HepG2 (cell line): ENCODE results near the gene CA9. TPM values are rescaled to one million over a fixed set of nuclear protein-coding genes. Genes with fewer than 3 reads are reported as not detected.

Experiments
- ATAC-seq: fragments of 200-7000 bp; cut with Tn5 transposase; 3 replicates; pipeline ENCODE4 v1.9.1; 2020; ENCODE audit warnings: mild to moderate bottlenecking, moderate library complexity
- BruUV-seq: library from RNA; stranded (reverse); fragments of 400-500 nt; replicated peaks from 2 replicates; lab custom pipeline; 2021; lab: Mats Ljungman, UMichigan
- CTCF ChIA-PET: fragments of 300-600 bp; formaldehyde crosslinking; extraction: SDS; loops from one replicate; lab custom pipeline; 2021; ENCODE audit warnings: low total read pairs, inconsistent platforms, low intra/inter-chr PET ratio; lab: Yijun Ruan, JAX
- POLR2A ChIA-PET: fragments of 350-600 bp; sonication (Branson Sonifier 250); formaldehyde crosslinking; loops from one replicate; lab custom pipeline; 2020; ENCODE audit warnings: antibody characterized with exemption, inconsistent platforms; lab: Yijun Ruan, JAX
- DNase-seq: peaks from one replicate; pipeline ENCODE4 v3.0.0-alpha.2; 2015; ENCODE audit warnings: low spot score
- FAIRE-seq: peaks from 3 replicates; lab custom pipeline; 2011; peaks lifted over from hg19 to GRCh38; lab: Jason Lieb, UNC
- H2AFZ ChIP-seq: one replicate; pipeline ENCODE4 v1.6.1; 2011; ENCODE audit warnings: low read length, inconsistent platforms
- H3K27ac ChIP-seq: fragments of 300-600 bp; 3 replicates; pipeline ENCODE4 v1.8.0; 2011; ENCODE audit warnings: mixed run types, mild to moderate bottlenecking, mixed read lengths, low read length, inconsistent platforms; ENCODE audit not compliant: insufficient read depth; ENCODE audit errors: extremely low read length
- H3K27me3 ChIP-seq, 2 experiments: fragments of 200-600 bp in 1 of 2; 2 replicates in 1 of 2; 3 replicates in 1 of 2; pipeline versions ENCODE4 v1.6.0 to v1.8.0; 2011; ENCODE audit warnings: low read length in 2 of 2, mild to moderate bottlenecking in 2 of 2, moderate library complexity in 2 of 2, inconsistent platforms in 1 of 2; ENCODE audit not compliant: insufficient read depth in 2 of 2, control insufficient read depth in 1 of 2
- H3K36me3 ChIP-seq, 2 experiments: fragments of 200-600 bp in 1 of 2; replicated peaks in 1 of 2; 2 replicates in 1 of 2; 3 replicates in 1 of 2; pipeline versions ENCODE4 v1.5.1 to v1.8.0; 2011; ENCODE audit warnings: low read length in 2 of 2, inconsistent platforms in 1 of 2; ENCODE audit not compliant: insufficient read depth in 2 of 2, control insufficient read depth in 1 of 2
- H3K4me1 ChIP-seq: 2 replicates; pipeline ENCODE4 v1.5.1; 2012; ENCODE audit warnings: low read length, inconsistent platforms; ENCODE audit not compliant: insufficient read depth
- H3K4me2 ChIP-seq: 2 replicates; pipeline ENCODE4 v1.6.0; 2011; ENCODE audit warnings: low read depth, low read length, inconsistent platforms
- H3K4me3 ChIP-seq, 3 experiments: fragments of 200-600 bp in 1 of 3; sonication (generic), shearing (Covaris generic) in 1 of 3; replicated peaks in 1 of 3; 2 replicates each; pipeline ENCODE4 v1.5.1; 2011 to 2016; ENCODE audit warnings: low read length in 3 of 3, inconsistent platforms in 2 of 3, low read depth in 2 of 3, mild to moderate bottlenecking in 2 of 3, control low read depth in 1 of 3, mixed read lengths in 1 of 3; ENCODE audit not compliant: insufficient read depth in 1 of 3
- H3K79me2 ChIP-seq: one replicate; pipeline ENCODE4 v1.6.1; 2011; ENCODE audit warnings: low read length, inconsistent platforms; ENCODE audit not compliant: insufficient read depth
- H3K9ac ChIP-seq: 2 replicates; pipeline ENCODE4 v1.6.0; 2011; ENCODE audit warnings: mild to moderate bottlenecking, low read depth, low read length, inconsistent platforms; ENCODE audit not compliant: insufficient read depth
- H3K9me3 ChIP-seq: 2 replicates; pipeline ENCODE4 v1.5.1; 2012; ENCODE audit warnings: mild to moderate bottlenecking, low read length
- H4K20me1 ChIP-seq: 2 replicates; pipeline ENCODE4 v1.6.0; 2011; ENCODE audit warnings: inconsistent platforms, mild to moderate bottlenecking, low read length, moderate library complexity; ENCODE audit not compliant: insufficient read depth
- CENPX ChIP-seq: sonication (generic); formaldehyde crosslinking; IDR thresholded peaks from 2 replicates; pipeline ENCODE4 v1.9.0; 2021; ENCODE audit warnings: mild to moderate bottlenecking, missing genetic modification reagents, moderate library complexity
- EED ChIP-seq: sonication (generic); formaldehyde crosslinking; IDR thresholded peaks from 2 replicates; pipeline ENCODE4 v1.5.0; 2020; ENCODE audit warnings: mild to moderate bottlenecking, missing genetic modification reagents
- FIP1L1 ChIP-seq: fragments of 200-400 bp; formaldehyde crosslinking; IDR thresholded peaks from 2 replicates; pipeline ENCODE4 v1.6.1; 2018; ENCODE audit warnings: low read depth, mild to moderate bottlenecking, low read length, moderate library complexity, borderline replicate concordance; ENCODE audit not compliant: insufficient read depth
- GMEB2 ChIP-seq: IDR thresholded peaks from 2 replicates; pipeline ENCODE4 v1.6.1; 2016; ENCODE audit warnings: missing biosample characterization, missing genetic modification reagents, low read depth
- HMGA1 ChIP-seq: sonication (generic); formaldehyde crosslinking; conservative IDR thresholded peaks from 2 replicates; pipeline ENCODE4 v1.4.0; 2020; ENCODE audit warnings: missing genetic modification reagents
- HNF4A ChIP-seq: sonication (generic); formaldehyde crosslinking; IDR thresholded peaks from 2 replicates; pipeline ENCODE4 v1.4.0; 2020; ENCODE audit warnings: missing genetic modification reagents
- HNRNPLL ChIP-seq: fragments of 200-400 bp; formaldehyde crosslinking; IDR thresholded peaks from 2 replicates; pipeline ENCODE4 v1.6.1; 2017; ENCODE audit warnings: mild to moderate bottlenecking, low read depth, low read length; ENCODE audit not compliant: poor library complexity, severe bottlenecking
- HOXA3 ChIP-seq: sonication (generic); formaldehyde crosslinking; IDR thresholded peaks from 2 replicates; pipeline ENCODE4 v1.5.0; 2020; ENCODE audit warnings: missing genetic modification reagents
- IKZF1 ChIP-seq: fragments of 450-650 bp; IDR thresholded peaks from 2 replicates; pipeline ENCODE4 v1.7.1; 2016
- IRF2 ChIP-seq: IDR thresholded peaks from 2 replicates; pipeline ENCODE4 v1.6.1; 2018; ENCODE audit warnings: missing genetic modification reagents, missing compliant biosample characterization
- LCORL ChIP-seq, 2 experiments: fragments of 450-650 bp in 1 of 2; sonication (generic) in 1 of 2; formaldehyde crosslinking in 1 of 2; IDR thresholded peaks; 2 replicates each; pipeline versions ENCODE4 v1.5.0 to v1.6.1; 2017 to 2020; ENCODE audit warnings: antibody characterized with exemption in 1 of 2, missing genetic modification reagents in 1 of 2
- NR2F2 ChIP-seq: IDR thresholded peaks from 2 replicates; pipeline ENCODE4 v1.6.1; 2012; ENCODE audit warnings: low read depth, inconsistent platforms, borderline replicate concordance
- RFXAP ChIP-seq: sonication (generic); formaldehyde crosslinking; IDR thresholded peaks from 2 replicates; pipeline ENCODE4 v1.4.0; 2020; ENCODE audit warnings: missing genetic modification reagents, borderline replicate concordance
- SP140L ChIP-seq: sonication (generic); formaldehyde crosslinking; IDR thresholded peaks from 2 replicates; pipeline ENCODE4 v1.4.0; 2020; ENCODE audit warnings: missing genetic modification reagents, borderline replicate concordance
- TAF15 ChIP-seq: fragments of 200-400 bp; formaldehyde crosslinking; IDR thresholded peaks from one replicate; pipeline ENCODE4 v1.6.1; 2018; ENCODE audit warnings: mild to moderate bottlenecking, low read depth, low read length; ENCODE audit not compliant: poor library complexity, severe bottlenecking
- TBX3 ChIP-seq: fragments of 450-650 bp; IDR thresholded peaks from 2 replicates; pipeline ENCODE4 v1.6.1; 2017; ENCODE audit warnings: antibody characterized with exemption, mild to moderate bottlenecking, inconsistent platforms, borderline replicate concordance
- ZNF274 ChIP-seq: sonication (generic); formaldehyde crosslinking; IDR thresholded peaks from 2 replicates; pipeline ENCODE4 v1.5.1; 2020; ENCODE audit warnings: mild to moderate bottlenecking, missing genetic modification reagents
- ZNF282 ChIP-seq: fragments of 450-650 bp; IDR thresholded peaks from 2 replicates; pipeline ENCODE4 v1.6.1; 2018; ENCODE audit not compliant: partially characterized antibody
- ZNF431 ChIP-seq: sonication (generic); formaldehyde crosslinking; IDR thresholded peaks from 2 replicates; pipeline ENCODE4 v1.9.0; 2022; ENCODE audit warnings: missing genetic modification reagents, low read depth, mild to moderate bottlenecking, borderline replicate concordance
- ZNF441 ChIP-seq: sonication (generic); formaldehyde crosslinking; IDR thresholded peaks from 2 replicates; pipeline ENCODE4 v1.7.0; 2021; ENCODE audit warnings: missing genetic modification reagents, borderline replicate concordance
- ZNF451 ChIP-seq: sonication (generic); formaldehyde crosslinking; IDR thresholded peaks from 2 replicates; pipeline ENCODE4 v1.5.0; 2020; ENCODE audit warnings: mild to moderate bottlenecking, missing genetic modification reagents
- ZNF546 ChIP-seq: sonication (generic); formaldehyde crosslinking; conservative IDR thresholded peaks from 2 replicates; pipeline ENCODE4 v1.8.1; 2023; ENCODE audit warnings: mild to moderate bottlenecking, missing genetic modification reagents
- ZNF740 ChIP-seq: sonication (generic); formaldehyde crosslinking; IDR thresholded peaks from 2 replicates; pipeline ENCODE4 v1.4.0; 2020; ENCODE audit warnings: missing genetic modification reagents
- ZZZ3 ChIP-seq: sonication (generic); formaldehyde crosslinking; IDR thresholded peaks from 2 replicates; pipeline ENCODE4 v1.4.0; 2020; ENCODE audit warnings: missing genetic modification reagents, mild to moderate bottlenecking, borderline replicate concordance
- WGBS: methylation state at CpG from one replicate; pipeline ENCODE4 v1.1.6; 2017; ENCODE audit warnings: low lambda C conversion rate; 5-methylcytosine and 5-hydroxymethylcytosine counted together
- in situ Hi-C: cut with HindIII; loops from 2 replicates; pipeline ENCODE4 v1.10.0; 2017; ENCODE audit warnings: low pct_unique_long_range_greater_than_20kb; ENCODE audit not compliant: extremely low pct_ligation_motif_present
- intact Hi-C: fragments of 100-400 bp; cut with micrococcal nuclease; formaldehyde crosslinking; loops from one replicate; pipeline ENCODE4 v1.10.0; 2022; ENCODE audit not compliant: unreplicated experiment
- polyA plus RNA-seq, 8 experiments: library from polyadenylated mRNA; depleted of rRNA in 3 of 8; stranded (reverse) in 7 of 8; unstranded in 1 of 8; fragments of >200 nt; fragmentation: Illumina TruSeq in 4 of 8; extraction: Trizol in 4 of 8; gene quantifications; 2 replicates each; pipeline versions ENCODE4 v1.2.1 to v1.2.3, GENCODE V29; 2011 to 2016; ENCODE audit warnings: low read depth in 4 of 8, missing spikeins in 1 of 8, mixed read lengths in 1 of 8; ENCODE audit not compliant: insufficient read depth in 1 of 8
- total RNA-seq, 5 experiments: library from RNA; depleted of rRNA; stranded (reverse); fragments of >200 nt; fragmentation: Illumina TruSeq; extraction: Trizol; gene quantifications; 2 replicates each; pipeline ENCODE4 v1.2.3, GENCODE V29; 2016; ENCODE audit warnings: low read depth in 1 of 5

The CA9 gene
- total and polyA plus RNA-seq, 2 of the 13 experiments (the other 11 are each of a cell fraction or from before 2014, with no cell fraction given): 0.13 to 152 TPM

GRCh38 chr9:35685506-35685905, 11.8 kb downstream of the CA9 start:
- H4K20me1 ChIP-seq: no peaks in the 10 kb centered on the region
- intact Hi-C loops (no loop called here), in situ Hi-C loops (no loop called here)
- H3K4me2 ChIP-seq: no peak overlapping the region
- ChIA-PET CTCF (no interaction called here), POLR2A (no interaction called here)
- no peak overlapping the region for H3K27ac ChIP-seq
- no TSS peak for BruUV-seq
- DNase-seq (no peak), ATAC-seq (no peak), FAIRE-seq (no peak)
- H2AFZ ChIP-seq: no peak overlapping the region
- H3K4me1 ChIP-seq: peaks cover 55% of the 10 kb centered on the region
- H3K4me3 ChIP-seq: no peak overlapping the region
- H3K27me3 ChIP-seq: no peaks in the 10 kb centered on the region
- no peaks in the 10 kb centered on the region for H3K36me3 ChIP-seq
- 79% methylated on average over 12 of the region's 13 CpGs for WGBS
- no peaks in the 10 kb centered on the region for H3K9me3 ChIP-seq
- H3K79me2 ChIP-seq: no peaks in the 10 kb centered on the region
- no peak overlapping the region for H3K9ac ChIP-seq
- TF ChIP-seq RFXAP (no peak), ZNF282 (no peak), HMGA1 (no peak), ZNF441 (CRISPR knock-in tag) (no peak), CENPX (CRISPR knock-in tag) (no peak), ZZZ3 (CRISPR knock-in tag) (no peak), NR2F2 (0 out of 2 replicates have a peak, but pooled peaks have one; percentile 21), FIP1L1 (no peak), LCORL (IDR thresholded peaks at IDR 0.05) (no peak), LCORL (CRISPR knock-in tag; IDR thresholded peaks at IDR 0.05) (no peak), IKZF1 (no peak), TAF15 (no peak), HNF4A (CRISPR knock-in tag) (0 out of 2 replicates have a peak, but pooled peaks have one; percentile 1), IRF2 (CRISPR knock-in tag) (no peak), TBX3 (no peak), ZNF546 (CRISPR knock-in tag) (no peak), ZNF740 (CRISPR knock-in tag) (no peak), ZNF451 (no peak), ZNF431 (CRISPR knock-in tag) (no peak), EED (CRISPR knock-in tag) (no peak), HOXA3 (CRISPR knock-in tag) (no peak), GMEB2 (CRISPR knock-in tag) (no peak), ZNF274 (CRISPR knock-in tag) (no peak), HNRNPLL (no peak), SP140L (CRISPR knock-in tag) (no peak)
